ENCODE results near the gene ELMO2. TPM values are rescaled to one million over a fixed set of nuclear protein-coding genes. Genes with fewer than 3 reads are reported as not detected.

Gene ELMO2
- total RNA-seq, 4 donors from 2014 or later: 24.3 to 78.4 (median 26.4) TPM

GRCh38 chr20:46366826-46367225 lies 39.6 kb downstream of the ELMO2 start:
- H3K4me3 ChIP-seq: no peak overlapping the region
- no peak for DNase-seq
- TF ChIP-seq POLR2A (IDR thresholded peaks at IDR 0.05) (no peak), CTCF (IDR thresholded peaks at IDR 0.05) (no peak)
- H3K36me3 ChIP-seq: peaks cover 0 to 61% (median 0%) of the 10 kb centered on the region in 3 donors
- peaks cover 0 to 30% (median 6%) of the 10 kb centered on the region in 4 donors for H3K4me1 ChIP-seq
- H3K27me3 ChIP-seq: no peaks in the 10 kb centered on the region
- no peak overlapping the region for H3K27ac ChIP-seq
- no peaks in the 10 kb centered on the region for H3K9me3 ChIP-seq

- H3K4me1 ChIP-seq: peaks cover 0 to 37% (median 6%) of the 10 kb centered on the region in 4 donors
- H3K4me3 ChIP-seq: no peak overlapping the region
- peaks cover 0 to 49% (median 0%) of the 10 kb centered on the region in 3 donors for H3K36me3 ChIP-seq
- peak overlapping the region in 1 of 4 donors; percentile 95 for H3K27ac ChIP-seq
- DNase-seq: peak in 1 of 3 donors; percentile 38
- no peaks in the 10 kb centered on the region for H3K9me3 ChIP-seq
- no peaks in the 10 kb centered on the region for H3K27me3 ChIP-seq
- no peak for TF ChIP-seq CTCF (IDR thresholded peaks at IDR 0.05)
- no peak for TF ChIP-seq POLR2A (IDR thresholded peaks at IDR 0.05)
Measured at GRCh38 chr20:46365487-46366220, 40.8 kb downstream of the ELMO2 start.

GRCh38 chr20:46364670-46365486 lies 41.5 kb downstream of the ELMO2 start:
- Histone ChIP-seq H3K27ac (peak overlapping the region; percentile 94 to 95 (median 94)), H3K27me3 (no peaks in the 10 kb centered on the region), H3K9me3 (no peaks in the 10 kb centered on the region), H3K4me1 (peaks cover 0 to 37% (median 6%) of the 10 kb centered on the region in 4 donors), H3K4me3 (peak overlapping the region; percentile 75 to 87 (median 80)), H3K36me3 (peaks cover 0 to 42% (median 0%) of the 10 kb centered on the region in 3 donors)
- DNase-seq: peak in 1 of 3 donors; percentile 43
- no peak for TF ChIP-seq POLR2A (IDR thresholded peaks at IDR 0.05)
- TF ChIP-seq CTCF (IDR thresholded peaks at IDR 0.05): no peak

- no peaks in the 10 kb centered on the region for H3K27me3 ChIP-seq
- H3K4me1 ChIP-seq: peaks cover 0 to 37% (median 6%) of the 10 kb centered on the region in 4 donors
- peak; percentile 83 to 93 (median 91) for DNase-seq
- peaks cover 0 to 35% (median 0%) of the 10 kb centered on the region in 3 donors for H3K36me3 ChIP-seq
- peak overlapping the region; percentile 75 to 87 (median 80) for H3K4me3 ChIP-seq
- no peak for TF ChIP-seq CTCF (IDR thresholded peaks at IDR 0.05)
- peak; percentile 81 to 88 for TF ChIP-seq POLR2A (IDR thresholded peaks at IDR 0.05)
- peak overlapping the region; percentile 94 to 95 (median 94) for H3K27ac ChIP-seq
- H3K9me3 ChIP-seq: no peaks in the 10 kb centered on the region
Measured at GRCh38 chr20:46363874-46364669, 42.3 kb downstream of the ELMO2 start.
